Stomach (tissue), 4 donors: ENCODE results near the gene RANBP17.

ENCODE experiments used
- EP300 ChIP-seq: sonication (generic); formaldehyde crosslinking; IDR thresholded peaks from one replicate; pipeline ENCODE4 v1.6.1; 2017; ENCODE audit warnings: antibody characterized with exemption
- POLR2A ChIP-seq, 4 donors: fragments of 450-650 bp; IDR thresholded peaks; one replicate each; pipeline ENCODE4 v1.6.1; 2016; ENCODE audit warnings: antibody characterized with exemption in 4 of 4, control low read depth in 2 of 4, mild to moderate bottlenecking in 1 of 4, moderate library complexity in 1 of 4
- TF ChIP-seq, protein P1 (sequence below), 7 experiments: fragments of 450-650 bp in 4 of 7; fragments of 200-600 bp in 3 of 7; sonication (generic) in 3 of 7; IDR thresholded peaks; one replicate each; pipeline ENCODE4 v1.5.1; 2016 to 2019; ENCODE audit warnings: antibody characterized with exemption in 7 of 7, control low read depth in 2 of 7, mild to moderate bottlenecking in 1 of 7

DNA sequence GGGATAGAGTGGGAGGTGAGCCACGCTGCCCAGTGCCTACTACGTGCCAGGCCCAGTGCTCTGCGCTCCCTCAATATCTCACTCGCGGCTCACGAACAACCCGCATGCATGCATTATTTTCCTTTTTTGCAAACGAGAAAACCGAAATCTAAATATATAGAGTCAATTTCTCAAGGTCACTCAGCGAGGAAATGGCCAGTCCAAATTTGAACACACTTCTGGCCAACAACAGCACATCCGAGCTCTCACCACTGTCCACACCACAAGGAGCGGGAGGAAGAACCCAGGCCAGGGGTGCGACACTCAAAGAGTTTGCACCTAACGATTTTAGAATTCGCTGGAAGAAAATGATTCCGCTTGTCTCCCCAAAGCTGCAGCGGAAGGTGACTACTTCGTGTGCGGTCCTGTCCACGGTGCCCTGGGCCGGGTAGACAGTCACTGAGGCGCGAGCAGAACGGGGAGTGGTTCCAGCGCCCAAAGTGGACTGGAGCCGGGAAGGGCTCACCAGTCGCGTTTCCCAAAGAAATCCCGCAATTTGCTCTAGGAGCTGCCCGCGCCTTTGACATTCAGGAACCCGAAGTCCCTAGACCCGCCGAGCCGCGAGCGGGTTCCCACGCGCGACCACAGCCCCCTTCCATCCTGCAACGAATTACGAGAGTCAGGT is 446.1 kb downstream of the RANBP17 start:
- TF ChIP-seq, protein P1, sequence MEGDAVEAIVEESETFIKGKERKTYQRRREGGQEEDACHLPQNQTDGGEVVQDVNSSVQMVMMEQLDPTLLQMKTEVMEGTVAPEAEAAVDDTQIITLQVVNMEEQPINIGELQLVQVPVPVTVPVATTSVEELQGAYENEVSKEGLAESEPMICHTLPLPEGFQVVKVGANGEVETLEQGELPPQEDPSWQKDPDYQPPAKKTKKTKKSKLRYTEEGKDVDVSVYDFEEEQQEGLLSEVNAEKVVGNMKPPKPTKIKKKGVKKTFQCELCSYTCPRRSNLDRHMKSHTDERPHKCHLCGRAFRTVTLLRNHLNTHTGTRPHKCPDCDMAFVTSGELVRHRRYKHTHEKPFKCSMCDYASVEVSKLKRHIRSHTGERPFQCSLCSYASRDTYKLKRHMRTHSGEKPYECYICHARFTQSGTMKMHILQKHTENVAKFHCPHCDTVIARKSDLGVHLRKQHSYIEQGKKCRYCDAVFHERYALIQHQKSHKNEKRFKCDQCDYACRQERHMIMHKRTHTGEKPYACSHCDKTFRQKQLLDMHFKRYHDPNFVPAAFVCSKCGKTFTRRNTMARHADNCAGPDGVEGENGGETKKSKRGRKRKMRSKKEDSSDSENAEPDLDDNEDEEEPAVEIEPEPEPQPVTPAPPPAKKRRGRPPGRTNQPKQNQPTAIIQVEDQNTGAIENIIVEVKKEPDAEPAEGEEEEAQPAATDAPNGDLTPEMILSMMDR (IDR thresholded peaks at IDR 0.05), result no peak
- TF ChIP-seq POLR2A (IDR thresholded peaks at IDR 0.05) (no peak), EP300 (no peak)
